ENCODE measurements around the gene TBRG1.

Gene TBRG1

DNA sequence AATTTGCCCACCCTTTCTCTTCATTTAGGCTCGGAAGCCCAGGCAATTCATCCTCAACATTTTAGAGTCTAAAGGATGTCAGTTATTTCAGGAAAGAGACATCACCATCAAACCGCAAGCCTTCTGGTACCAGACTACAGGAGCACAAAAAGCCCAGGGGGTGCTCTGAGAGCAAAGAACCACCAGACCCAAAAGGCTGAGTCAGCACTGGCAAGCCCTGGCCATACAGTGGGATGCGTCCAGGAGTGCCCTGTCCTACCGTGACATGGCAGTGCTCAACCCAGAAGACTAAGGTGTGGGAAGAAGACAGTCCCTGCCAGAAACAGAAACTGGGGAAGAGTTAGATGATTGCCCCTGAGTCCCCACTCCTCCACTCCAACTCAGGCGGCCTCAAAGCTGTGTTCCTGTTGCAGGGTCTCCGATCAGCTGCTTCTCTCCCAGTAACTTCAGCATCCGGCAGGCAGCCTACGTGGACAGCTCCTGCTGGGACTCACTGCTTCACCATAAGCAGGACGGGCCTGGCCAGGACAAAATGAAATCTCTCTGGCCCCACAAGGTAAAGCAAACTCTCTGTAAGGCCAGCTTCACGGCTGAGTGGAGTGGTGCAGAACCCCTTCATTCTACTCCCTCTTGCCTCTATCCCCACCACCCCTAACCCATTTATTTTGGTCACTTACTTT, 10.0 kb upstream of the TBRG1 start:
- TF ChIP-seq, protein P1, sequence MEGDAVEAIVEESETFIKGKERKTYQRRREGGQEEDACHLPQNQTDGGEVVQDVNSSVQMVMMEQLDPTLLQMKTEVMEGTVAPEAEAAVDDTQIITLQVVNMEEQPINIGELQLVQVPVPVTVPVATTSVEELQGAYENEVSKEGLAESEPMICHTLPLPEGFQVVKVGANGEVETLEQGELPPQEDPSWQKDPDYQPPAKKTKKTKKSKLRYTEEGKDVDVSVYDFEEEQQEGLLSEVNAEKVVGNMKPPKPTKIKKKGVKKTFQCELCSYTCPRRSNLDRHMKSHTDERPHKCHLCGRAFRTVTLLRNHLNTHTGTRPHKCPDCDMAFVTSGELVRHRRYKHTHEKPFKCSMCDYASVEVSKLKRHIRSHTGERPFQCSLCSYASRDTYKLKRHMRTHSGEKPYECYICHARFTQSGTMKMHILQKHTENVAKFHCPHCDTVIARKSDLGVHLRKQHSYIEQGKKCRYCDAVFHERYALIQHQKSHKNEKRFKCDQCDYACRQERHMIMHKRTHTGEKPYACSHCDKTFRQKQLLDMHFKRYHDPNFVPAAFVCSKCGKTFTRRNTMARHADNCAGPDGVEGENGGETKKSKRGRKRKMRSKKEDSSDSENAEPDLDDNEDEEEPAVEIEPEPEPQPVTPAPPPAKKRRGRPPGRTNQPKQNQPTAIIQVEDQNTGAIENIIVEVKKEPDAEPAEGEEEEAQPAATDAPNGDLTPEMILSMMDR (IDR thresholded peaks at IDR 0.05): no peak
- TF ChIP-seq ZFX (IDR thresholded peaks at IDR 0.05; ENCODE audit: borderline replicate concordance): no peak
- no peak overlapping the region for H3K27ac ChIP-seq

DNA sequence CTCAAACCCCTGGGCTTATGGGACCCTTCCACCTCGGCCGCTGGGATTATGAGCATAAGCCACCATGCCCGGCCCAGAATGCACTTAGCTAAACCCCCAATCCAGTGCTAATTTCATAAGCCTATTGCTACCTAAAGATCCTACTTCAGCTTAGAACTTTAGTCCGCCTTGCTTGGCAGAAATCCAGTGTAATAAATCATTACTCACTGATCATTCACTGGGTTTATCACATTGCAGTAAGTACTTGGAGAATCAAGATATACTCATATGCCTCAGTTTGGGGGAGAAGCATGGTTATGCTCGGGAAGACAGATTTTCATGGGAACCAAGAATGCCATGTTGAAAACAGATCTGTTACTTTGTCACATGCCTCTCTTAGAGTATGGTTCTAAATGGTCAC, 3.8 kb upstream of the TBRG1 start:
- no peak overlapping the region for H3K27ac ChIP-seq
- TF ChIP-seq, protein P1 (IDR thresholded peaks at IDR 0.05): no peak
- TF ChIP-seq ZFX (IDR thresholded peaks at IDR 0.05; ENCODE audit: borderline replicate concordance): no peak

DNA sequence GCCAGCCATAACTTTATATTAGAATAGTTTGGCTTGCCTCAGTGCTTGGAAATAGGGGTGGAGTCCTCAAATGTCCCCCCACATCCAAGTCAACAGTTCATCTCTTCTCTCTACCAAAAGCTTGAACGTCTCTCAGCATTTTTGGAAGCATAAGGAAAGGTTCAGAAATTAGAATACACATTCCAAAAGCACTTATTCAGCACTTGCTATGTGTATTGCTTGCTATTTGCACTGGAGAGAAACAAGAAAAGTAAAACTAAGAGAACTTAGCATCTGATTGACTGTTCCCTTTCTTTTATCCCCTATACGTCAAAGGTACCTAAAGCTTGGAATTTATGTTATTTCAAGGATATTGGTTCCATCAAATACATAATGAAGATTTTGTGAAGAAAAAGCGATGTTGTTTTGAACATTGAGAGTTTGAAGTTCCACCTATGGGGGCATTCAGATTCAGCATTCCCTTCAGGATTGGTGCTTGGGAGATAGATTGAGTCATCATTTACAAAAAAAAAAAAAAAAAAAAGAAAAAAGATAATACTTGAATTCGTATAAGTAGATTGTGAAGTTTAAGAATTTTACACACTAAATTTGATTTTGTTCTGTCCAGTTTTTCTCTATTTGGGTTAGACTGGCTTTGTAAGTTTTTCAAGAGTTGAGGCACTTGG, 1.3 kb downstream of the TBRG1 start:
- peak overlapping the region; percentile 89 for H3K27ac ChIP-seq
- TF ChIP-seq, protein P1 (IDR thresholded peaks at IDR 0.05): no peak
- no peak for TF ChIP-seq ZFX (IDR thresholded peaks at IDR 0.05; ENCODE audit: borderline replicate concordance)

DNA sequence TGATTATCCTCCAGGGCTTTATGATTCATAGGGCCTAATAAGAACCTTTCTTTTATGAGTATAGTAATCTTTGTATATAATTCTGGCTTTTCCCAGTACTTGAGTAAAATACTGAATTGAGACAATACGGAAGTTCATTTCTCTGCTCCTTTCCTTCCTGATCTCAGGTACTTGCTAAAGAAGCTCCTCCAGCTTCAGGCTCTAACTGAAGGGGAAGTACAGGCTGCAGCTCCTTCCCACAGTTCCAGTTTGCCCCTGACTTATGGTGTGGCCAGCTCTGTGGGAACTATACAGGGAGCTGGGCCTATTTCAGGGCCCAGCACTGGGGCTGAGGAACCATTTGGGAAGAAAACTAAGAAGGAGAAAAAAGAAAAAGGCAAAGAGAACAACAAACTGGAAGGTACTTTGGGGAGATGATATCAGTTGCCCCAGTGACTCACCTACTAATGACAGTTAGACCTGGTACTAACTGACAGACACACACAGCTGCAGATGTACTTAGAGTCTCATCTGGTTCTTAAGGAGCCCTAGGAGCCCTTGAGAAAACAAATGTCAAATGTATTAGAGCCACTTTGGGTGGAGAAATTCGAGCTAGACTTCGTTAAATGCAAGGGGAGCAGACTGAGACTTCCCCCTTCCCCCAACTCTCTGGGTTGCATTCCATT, 3.0 kb downstream of the TBRG1 start:
- H3K27ac ChIP-seq: peak overlapping the region; percentile 30; the same call in 1 of the 2 replicates
- TF ChIP-seq, protein P1 (IDR thresholded peaks at IDR 0.05): no peak
- no peak for TF ChIP-seq ZFX (IDR thresholded peaks at IDR 0.05; ENCODE audit: borderline replicate concordance)

DNA sequence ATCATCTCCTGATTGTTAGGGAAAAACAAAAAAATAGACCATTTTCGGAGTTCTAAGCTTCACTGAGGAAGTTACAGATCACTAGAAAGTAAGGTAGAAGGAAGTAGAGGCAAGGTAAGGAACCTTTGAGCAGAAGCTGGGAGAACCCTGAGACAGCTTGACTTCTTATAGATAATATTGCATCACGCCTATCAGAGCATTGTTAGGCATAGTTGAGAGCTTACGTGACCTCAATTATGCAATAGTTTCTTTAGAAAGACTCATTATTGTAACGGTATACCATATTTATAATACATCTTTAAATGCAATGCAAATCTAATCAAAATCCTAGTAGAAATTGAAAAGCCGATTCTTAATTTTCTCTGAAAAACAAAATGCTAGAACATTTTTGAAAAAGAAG, 4.9 kb downstream of the TBRG1 start:
- no peak for TF ChIP-seq ZFX (IDR thresholded peaks at IDR 0.05; ENCODE audit: borderline replicate concordance)
- TF ChIP-seq, protein P1 (IDR thresholded peaks at IDR 0.05): no peak
- no peak overlapping the region for H3K27ac ChIP-seq

DNA sequence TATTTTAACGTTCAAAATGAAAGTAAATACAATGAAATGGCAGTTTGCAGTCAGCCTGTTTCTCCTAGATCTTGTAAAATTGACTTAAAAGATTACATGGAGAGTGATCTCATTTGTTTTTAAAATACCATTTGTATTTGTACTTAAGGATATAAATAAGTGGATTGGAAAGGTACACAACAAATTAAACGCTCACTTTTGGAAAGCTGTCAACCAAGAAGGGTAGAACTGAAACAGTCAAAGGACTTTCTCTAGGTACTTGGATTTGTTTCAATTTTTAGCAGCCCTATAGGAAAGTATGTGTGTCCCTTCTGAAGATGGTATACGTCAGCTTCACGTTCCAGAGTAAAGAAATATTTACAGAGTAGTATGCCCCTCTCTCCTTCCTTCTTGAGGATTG, 7.3 kb downstream of the TBRG1 start:
- TF ChIP-seq ZFX (IDR thresholded peaks at IDR 0.05; ENCODE audit: borderline replicate concordance): no peak
- TF ChIP-seq, protein P1 (IDR thresholded peaks at IDR 0.05): no peak
- H3K27ac ChIP-seq: 0 out of 2 replicates have a peak overlapping the region, but pooled peaks have one; percentile 1

DNA sequence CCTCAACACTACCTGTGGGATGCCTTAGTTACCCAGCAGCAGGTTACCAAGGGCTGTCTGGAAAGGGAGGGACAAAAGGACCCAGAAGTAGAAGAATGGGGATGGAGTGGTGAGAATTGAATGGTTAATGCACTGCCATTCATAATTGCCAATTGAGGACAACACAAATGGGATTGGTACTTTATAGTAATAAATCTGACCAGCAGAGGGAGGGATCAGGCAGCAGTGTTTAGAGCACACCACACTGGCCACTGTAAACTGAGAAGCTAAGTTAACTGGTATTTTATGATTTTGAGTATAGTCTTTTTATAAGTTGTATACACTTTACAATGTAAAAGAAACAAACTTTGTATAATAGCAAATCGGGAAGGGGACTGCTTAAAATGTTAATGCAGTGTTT, 10.7 kb downstream of the TBRG1 start:
- no peak overlapping the region for H3K27ac ChIP-seq
- TF ChIP-seq ZFX (IDR thresholded peaks at IDR 0.05; ENCODE audit: borderline replicate concordance): no peak
- TF ChIP-seq, protein P1 (IDR thresholded peaks at IDR 0.05): peak; percentile 47
